ENCODE measurements around the gene KIF9.
"Not testable (repeated sequence)": the region's sequence is repeated elsewhere in the genome, so short reads cannot be mapped to it uniquely, and the experiment has no call there.

Gene KIF9

DNA sequence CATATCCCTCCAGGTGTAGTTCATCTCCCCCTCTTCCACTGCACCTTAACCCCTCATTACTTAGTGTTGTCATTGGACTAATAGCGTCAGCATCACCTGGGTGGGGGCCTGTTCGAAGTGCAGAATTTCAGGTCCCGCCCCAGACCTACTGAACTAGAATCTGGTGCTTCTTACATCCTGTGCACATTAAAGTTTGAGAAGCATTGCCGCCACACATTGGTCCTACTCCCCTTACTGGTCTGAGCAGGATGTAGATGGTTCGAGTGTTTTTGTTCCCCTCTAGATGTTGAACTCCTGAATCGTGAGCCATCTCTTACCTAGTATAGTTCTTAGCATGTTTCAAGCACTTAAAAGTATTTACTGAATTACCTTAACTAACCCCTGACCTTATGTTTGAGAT is 13.4 kb upstream of the KIF9 start:
- in situ Hi-C loops (cut with HindIII; ENCODE audit: low pct_ligation_motif_present, low sequenced_read_pairs): no loop called here
- no peak overlapping the region for H3K27ac ChIP-seq
- H3K36me3 ChIP-seq (replicated peaks): no peaks in the 10 kb centered on the region
- no peaks in the 10 kb centered on the region for H3K27me3 ChIP-seq (replicated peaks)
- DNase-seq: no peak
- TF ChIP-seq, protein P1, sequence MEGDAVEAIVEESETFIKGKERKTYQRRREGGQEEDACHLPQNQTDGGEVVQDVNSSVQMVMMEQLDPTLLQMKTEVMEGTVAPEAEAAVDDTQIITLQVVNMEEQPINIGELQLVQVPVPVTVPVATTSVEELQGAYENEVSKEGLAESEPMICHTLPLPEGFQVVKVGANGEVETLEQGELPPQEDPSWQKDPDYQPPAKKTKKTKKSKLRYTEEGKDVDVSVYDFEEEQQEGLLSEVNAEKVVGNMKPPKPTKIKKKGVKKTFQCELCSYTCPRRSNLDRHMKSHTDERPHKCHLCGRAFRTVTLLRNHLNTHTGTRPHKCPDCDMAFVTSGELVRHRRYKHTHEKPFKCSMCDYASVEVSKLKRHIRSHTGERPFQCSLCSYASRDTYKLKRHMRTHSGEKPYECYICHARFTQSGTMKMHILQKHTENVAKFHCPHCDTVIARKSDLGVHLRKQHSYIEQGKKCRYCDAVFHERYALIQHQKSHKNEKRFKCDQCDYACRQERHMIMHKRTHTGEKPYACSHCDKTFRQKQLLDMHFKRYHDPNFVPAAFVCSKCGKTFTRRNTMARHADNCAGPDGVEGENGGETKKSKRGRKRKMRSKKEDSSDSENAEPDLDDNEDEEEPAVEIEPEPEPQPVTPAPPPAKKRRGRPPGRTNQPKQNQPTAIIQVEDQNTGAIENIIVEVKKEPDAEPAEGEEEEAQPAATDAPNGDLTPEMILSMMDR (IDR thresholded peaks at IDR 0.05; ENCODE audit: low read depth, low read length, missing control alignments): no peak
- H3K4me3 ChIP-seq (ENCODE audit: low read depth, low read length): no peak overlapping the region

DNA sequence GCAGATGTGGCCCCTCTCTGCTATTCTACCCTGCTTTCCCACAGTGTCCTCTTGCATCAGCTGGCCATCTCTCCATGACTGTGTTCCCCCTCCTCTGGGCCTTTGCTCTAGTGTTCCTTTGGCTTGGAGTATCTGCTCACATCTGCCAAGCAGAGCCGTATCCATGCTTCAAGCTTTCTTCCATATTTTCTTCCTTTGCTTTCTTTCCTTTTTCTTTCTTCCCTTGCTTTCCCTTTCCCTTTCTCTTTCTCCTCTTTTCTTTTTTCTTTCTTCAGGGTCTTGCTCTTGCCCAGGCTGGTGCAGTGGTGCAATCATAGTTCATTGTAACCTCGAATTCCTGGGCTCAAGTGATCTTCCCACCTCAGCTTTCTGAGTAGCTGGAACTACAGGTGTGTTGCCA is 12.7 kb upstream of the KIF9 start:
- no peaks in the 10 kb centered on the region for H3K36me3 ChIP-seq (replicated peaks)
- no peaks in the 10 kb centered on the region for H3K27me3 ChIP-seq (replicated peaks)
- TF ChIP-seq, protein P1 (IDR thresholded peaks at IDR 0.05; ENCODE audit: low read depth, low read length, missing control alignments): no peak
- H3K4me3 ChIP-seq (ENCODE audit: low read depth, low read length): no peak overlapping the region
- no peak overlapping the region for H3K27ac ChIP-seq
- in situ Hi-C loops (cut with HindIII; ENCODE audit: low pct_ligation_motif_present, low sequenced_read_pairs): no loop called here
- no peak for DNase-seq

DNA sequence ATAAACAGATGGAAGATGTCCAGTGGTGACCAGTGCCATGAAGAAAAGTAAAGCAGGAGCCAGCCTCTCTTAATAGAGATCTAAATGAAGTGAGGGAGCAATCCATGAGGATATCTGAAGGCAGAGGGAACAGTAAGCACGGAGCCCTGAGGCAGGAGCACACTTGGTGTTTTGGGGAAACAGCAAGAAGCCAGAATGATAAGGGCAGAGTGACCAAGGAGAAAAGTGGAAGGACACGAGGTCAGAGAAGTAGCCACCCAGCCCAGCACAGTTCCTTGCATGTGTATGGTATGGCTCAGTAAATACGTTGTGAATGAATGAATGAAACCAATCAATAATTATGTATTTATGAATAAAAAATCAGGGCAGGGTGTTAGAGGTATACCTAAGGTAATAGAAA is 11.8 kb upstream of the KIF9 start:
- TF ChIP-seq, protein P1 (IDR thresholded peaks at IDR 0.05; ENCODE audit: low read depth, low read length, missing control alignments): no peak
- in situ Hi-C loops (cut with HindIII; ENCODE audit: low pct_ligation_motif_present, low sequenced_read_pairs): no loop called here
- H3K27ac ChIP-seq: no peak overlapping the region

DNA sequence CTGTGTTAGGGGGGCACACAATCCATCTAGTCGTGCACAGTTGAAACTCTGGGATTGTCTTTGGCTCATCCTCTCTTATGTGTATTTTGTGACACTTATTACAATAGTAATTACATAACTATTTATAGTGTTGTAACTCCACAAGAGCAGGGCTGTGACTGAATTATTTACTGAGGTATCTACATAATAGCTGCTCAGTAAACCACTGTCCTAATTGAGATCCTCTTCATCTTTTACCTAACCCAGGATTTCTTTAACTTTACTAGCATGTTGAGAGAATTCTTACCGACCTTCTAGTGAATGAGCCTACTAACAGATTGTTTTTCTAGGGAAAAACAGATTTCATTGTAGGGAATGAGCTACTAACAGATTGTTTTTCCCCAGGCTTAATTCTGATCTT is 11.2 kb upstream of the KIF9 start:
- Histone ChIP-seq H3K27me3 (replicated peaks) (no peaks in the 10 kb centered on the region), H3K4me3 (ENCODE audit: low read depth, low read length) (no peak overlapping the region), H3K36me3 (replicated peaks) (no peaks in the 10 kb centered on the region), H3K27ac (no peak overlapping the region)
- no peak for DNase-seq
- in situ Hi-C loops (cut with HindIII; ENCODE audit: low pct_ligation_motif_present, low sequenced_read_pairs): no loop called here
- TF ChIP-seq, protein P1 (IDR thresholded peaks at IDR 0.05; ENCODE audit: low read depth, low read length, missing control alignments): no peak

More for the DNA sequence above, 11.8 kb upstream of the KIF9 start:
- H3K4me3 ChIP-seq (ENCODE audit: low read depth, low read length): no peak overlapping the region
- no peaks in the 10 kb centered on the region for H3K27me3 ChIP-seq (replicated peaks)
- no peaks in the 10 kb centered on the region for H3K36me3 ChIP-seq (replicated peaks)
- no peak for DNase-seq

DNA sequence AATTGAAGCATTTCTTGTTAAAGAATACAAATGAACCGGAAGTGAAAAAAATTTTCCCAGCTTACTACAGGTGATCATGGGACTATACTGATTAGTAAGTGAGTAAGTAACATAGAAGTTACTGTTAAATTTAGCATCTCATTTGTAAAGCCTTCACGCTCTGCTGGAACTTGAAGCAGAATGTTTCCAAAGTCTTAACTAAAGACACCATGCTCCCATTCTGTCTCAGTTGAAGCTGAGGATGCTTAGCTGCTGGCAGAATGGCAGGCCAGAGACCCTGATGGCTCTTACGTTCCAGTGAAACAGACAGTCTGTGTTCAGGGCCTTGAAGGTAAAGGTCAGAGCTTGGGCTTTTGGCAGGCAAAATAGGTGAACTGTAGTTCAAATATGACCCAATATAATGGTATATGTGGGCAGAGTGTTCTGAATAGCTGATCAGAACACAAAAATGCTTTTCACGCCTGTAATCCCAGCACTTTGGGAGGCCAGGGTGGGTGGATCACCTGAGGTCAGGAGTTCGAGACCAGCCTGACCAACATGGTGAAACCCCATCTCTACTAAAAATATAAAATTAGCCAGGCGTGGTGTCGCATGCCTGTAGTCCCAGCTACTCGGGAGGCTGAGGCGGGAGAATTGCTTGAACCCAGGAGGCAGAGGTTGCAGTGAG is 9.3 kb upstream of the KIF9 start:
- H3K27me3 ChIP-seq (replicated peaks); in situ Hi-C loops (cut with HindIII; ENCODE audit: low pct_ligation_motif_present, low sequenced_read_pairs); H3K36me3 ChIP-seq (replicated peaks); DNase-seq; H3K27ac ChIP-seq; H3K4me3 ChIP-seq (ENCODE audit: low read depth, low read length): not testable (repeated sequence)

DNA sequence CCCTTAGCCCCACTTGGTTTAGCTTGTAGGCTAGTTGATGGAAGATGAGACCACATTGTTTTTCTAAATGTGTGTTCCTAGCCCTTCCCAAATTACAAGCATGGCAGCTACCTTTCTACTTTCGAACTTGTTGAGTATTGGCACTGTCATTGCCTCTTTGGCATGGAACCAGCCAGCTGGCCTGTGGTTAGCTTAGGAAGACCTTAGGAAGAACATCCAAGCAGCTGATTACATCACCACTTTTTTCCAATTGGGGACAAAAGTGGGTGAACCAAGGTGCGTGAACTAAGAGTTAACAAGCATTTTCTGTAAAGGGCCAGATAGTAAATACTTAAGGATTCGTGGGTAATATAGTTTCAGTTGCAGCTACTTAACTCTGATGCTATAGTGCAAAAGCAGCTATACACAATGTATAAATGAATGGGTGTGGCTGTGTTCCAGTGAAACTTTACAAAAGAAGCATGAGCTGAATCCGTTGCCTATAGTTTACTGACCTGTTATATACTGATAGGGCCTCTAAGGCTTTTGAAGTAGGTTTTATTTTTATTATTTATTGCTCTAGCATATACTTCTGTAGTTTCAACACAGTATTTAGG is 8.7 kb upstream of the KIF9 start:
- Histone ChIP-seq H3K27me3 (replicated peaks) (no peaks in the 10 kb centered on the region), H3K27ac (no peak overlapping the region), H3K4me3 (ENCODE audit: low read depth, low read length) (no peak overlapping the region), H3K36me3 (replicated peaks) (no peaks in the 10 kb centered on the region)
- no peak for DNase-seq
- TF ChIP-seq, protein P1 (IDR thresholded peaks at IDR 0.05; ENCODE audit: low read depth, low read length, missing control alignments): no peak
- in situ Hi-C loops (cut with HindIII; ENCODE audit: low pct_ligation_motif_present, low sequenced_read_pairs): no loop called here

Data from brain microvascular endothelial cell (primary cell).